K562 (cell line): ENCODE results near the gene RETREG1. TPM values are rescaled to one million over a fixed set of nuclear protein-coding genes. Genes with fewer than 3 reads are reported as not detected.

Experiments
- CHCHD3 ChIP-seq: fragments of 250-450 bp; sonication (Bioruptor Pico); IDR thresholded peaks from 2 replicates; pipeline ENCODE4 v2.1.2; 2022; ENCODE audit warnings: mild to moderate bottlenecking
- EHMT2 ChIP-seq: fragments of 450-650 bp; IDR thresholded peaks from 2 replicates; pipeline ENCODE4 v1.6.1; 2018; ENCODE audit warnings: antibody characterized with exemption
- KAT8 ChIP-seq: fragments of 450-650 bp; IDR thresholded peaks from 2 replicates; pipeline ENCODE4 v1.6.1; 2016; ENCODE audit warnings: low read depth, mild to moderate bottlenecking
- PHB ChIP-seq: fragments of 250-450 bp; sonication (Bioruptor Pico); IDR thresholded peaks from 2 replicates; pipeline ENCODE4 v1.5.0; 2021
- SETDB1 ChIP-seq: IDR thresholded peaks from one replicate; pipeline ENCODE4 v1.6.1; 2012; ENCODE audit warnings: low read length, control low read depth, inconsistent platforms
- SMARCC2 ChIP-seq: fragments of 450-650 bp; IDR thresholded peaks from 2 replicates; pipeline ENCODE4 v1.6.1; 2017; ENCODE audit warnings: antibody characterized with exemption, moderate library complexity, mild to moderate bottlenecking, low read depth
- SPI1 ChIP-seq: IDR thresholded peaks from 2 replicates; pipeline ENCODE4 v1.6.1; 2011; ENCODE audit warnings: low read depth, low read length, control low read depth, borderline replicate concordance
- TCFL5 ChIP-seq: fragments of 250-450 bp; sonication (Bioruptor Pico); conservative IDR thresholded peaks from 2 replicates; pipeline ENCODE4 v1.6.1; 2021; ENCODE audit warnings: mild to moderate bottlenecking, moderate library complexity, matching md5 sums
- TRIM28 ChIP-seq: fragments of 450-650 bp; IDR thresholded peaks from 2 replicates; pipeline ENCODE4 v1.6.1; 2017
- ZKSCAN1 ChIP-seq: fragments of 150-350 bp; IDR thresholded peaks from 2 replicates; pipeline ENCODE4 v1.6.1; 2016; ENCODE audit warnings: low read depth, low read length
- ZNF124 ChIP-seq: sonication (generic); formaldehyde crosslinking; IDR thresholded peaks from 2 replicates; pipeline ENCODE4 v1.8.1; 2022; ENCODE audit warnings: missing genetic modification reagents
- ZNF764 ChIP-seq: fragments of 250-450 bp; sonication (Bioruptor Pico); IDR thresholded peaks from 2 replicates; pipeline ENCODE4 v1.4.0; 2020; ENCODE audit warnings: low read depth, mild to moderate bottlenecking, moderate library complexity
- polyA plus RNA-seq, 8 experiments: library from polyadenylated mRNA; depleted of rRNA in 4 of 8; stranded (reverse) in 5 of 8; unstranded in 3 of 8; fragments of >200 nt; fragmentation: Nextera tagmentation in 2 of 8; fragmentation: Illumina TruSeq in 1 of 8; extraction: Ambion mirVana in 2 of 8; extraction: Trizol in 1 of 8; gene quantifications; 2 replicates each; pipeline versions ENCODE4 v1.2.1 to v1.2.3, GENCODE V29; 2011 to 2014; ENCODE audit warnings: inconsistent platforms in 1 of 8, missing spikeins in 1 of 8
- total RNA-seq, 7 experiments: library from RNA; depleted of rRNA in 6 of 7; stranded (reverse); fragments of >200 nt in 6 of 7; fragmentation: Illumina TruSeq in 2 of 7; extraction: Trizol in 2 of 7; gene quantifications; 2 replicates each; pipeline versions ENCODE4 v1.2.1 to v1.2.3, GENCODE V29; 2011 to 2021; ENCODE audit warnings: low replicate concordance in 1 of 7
- TF ChIP-seq, protein P1 (sequence below), 2 experiments: fragments of 450-650 bp; IDR thresholded peaks; 2 replicates each; pipeline ENCODE4 v1.6.1; 2016; ENCODE audit warnings: mild to moderate bottlenecking in 2 of 2, borderline replicate concordance in 1 of 2, low read depth in 1 of 2, moderate library complexity in 1 of 2
- TF ChIP-seq, protein P2 (sequence below): fragments of 250-450 bp; sonication (Bioruptor Pico); IDR thresholded peaks from 2 replicates; pipeline ENCODE4 v1.4.0; 2020

Gene RETREG1
- total and polyA plus RNA-seq, 9 of the 15 experiments (the other 6 are each of a cell fraction or from before 2014, with no cell fraction given): 0.01 to 0.20 (median 0.08) TPM; not detected in 5

DNA sequence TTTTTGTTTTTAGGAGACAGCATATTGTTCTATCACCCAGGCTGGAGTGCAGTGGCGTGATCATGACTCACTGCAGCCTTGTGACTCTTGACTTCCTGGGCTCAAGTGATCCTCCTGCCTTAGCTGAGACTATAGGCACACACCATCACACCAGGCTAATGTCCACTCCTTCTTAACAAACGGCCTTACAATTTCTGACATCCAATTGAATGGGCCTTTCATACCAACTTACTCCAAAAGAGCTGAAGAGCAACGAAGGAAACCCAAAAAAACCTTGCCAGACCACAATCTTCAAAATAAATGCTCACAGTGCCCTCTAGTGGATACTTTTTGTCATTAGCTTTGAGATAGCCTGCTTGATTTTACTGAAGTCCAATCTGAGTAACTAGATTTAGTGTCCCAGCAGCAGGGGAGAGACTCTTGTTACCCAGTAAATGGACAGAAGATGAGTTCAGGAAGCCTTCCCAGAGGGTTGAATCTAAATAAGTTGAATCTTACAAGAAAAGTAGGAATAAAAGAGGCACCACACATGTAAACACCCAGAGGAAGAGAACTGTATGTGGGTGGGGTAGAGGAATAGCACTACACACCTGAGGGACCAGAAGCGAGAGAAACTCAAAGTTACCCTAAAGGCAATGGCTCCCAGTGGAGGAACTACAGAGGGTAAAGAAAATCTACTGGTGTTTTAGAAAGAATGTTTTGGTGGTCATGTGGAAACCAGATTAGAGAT, 160.5 kb downstream of the RETREG1 start (continued):
- TF ChIP-seq, protein P1, sequence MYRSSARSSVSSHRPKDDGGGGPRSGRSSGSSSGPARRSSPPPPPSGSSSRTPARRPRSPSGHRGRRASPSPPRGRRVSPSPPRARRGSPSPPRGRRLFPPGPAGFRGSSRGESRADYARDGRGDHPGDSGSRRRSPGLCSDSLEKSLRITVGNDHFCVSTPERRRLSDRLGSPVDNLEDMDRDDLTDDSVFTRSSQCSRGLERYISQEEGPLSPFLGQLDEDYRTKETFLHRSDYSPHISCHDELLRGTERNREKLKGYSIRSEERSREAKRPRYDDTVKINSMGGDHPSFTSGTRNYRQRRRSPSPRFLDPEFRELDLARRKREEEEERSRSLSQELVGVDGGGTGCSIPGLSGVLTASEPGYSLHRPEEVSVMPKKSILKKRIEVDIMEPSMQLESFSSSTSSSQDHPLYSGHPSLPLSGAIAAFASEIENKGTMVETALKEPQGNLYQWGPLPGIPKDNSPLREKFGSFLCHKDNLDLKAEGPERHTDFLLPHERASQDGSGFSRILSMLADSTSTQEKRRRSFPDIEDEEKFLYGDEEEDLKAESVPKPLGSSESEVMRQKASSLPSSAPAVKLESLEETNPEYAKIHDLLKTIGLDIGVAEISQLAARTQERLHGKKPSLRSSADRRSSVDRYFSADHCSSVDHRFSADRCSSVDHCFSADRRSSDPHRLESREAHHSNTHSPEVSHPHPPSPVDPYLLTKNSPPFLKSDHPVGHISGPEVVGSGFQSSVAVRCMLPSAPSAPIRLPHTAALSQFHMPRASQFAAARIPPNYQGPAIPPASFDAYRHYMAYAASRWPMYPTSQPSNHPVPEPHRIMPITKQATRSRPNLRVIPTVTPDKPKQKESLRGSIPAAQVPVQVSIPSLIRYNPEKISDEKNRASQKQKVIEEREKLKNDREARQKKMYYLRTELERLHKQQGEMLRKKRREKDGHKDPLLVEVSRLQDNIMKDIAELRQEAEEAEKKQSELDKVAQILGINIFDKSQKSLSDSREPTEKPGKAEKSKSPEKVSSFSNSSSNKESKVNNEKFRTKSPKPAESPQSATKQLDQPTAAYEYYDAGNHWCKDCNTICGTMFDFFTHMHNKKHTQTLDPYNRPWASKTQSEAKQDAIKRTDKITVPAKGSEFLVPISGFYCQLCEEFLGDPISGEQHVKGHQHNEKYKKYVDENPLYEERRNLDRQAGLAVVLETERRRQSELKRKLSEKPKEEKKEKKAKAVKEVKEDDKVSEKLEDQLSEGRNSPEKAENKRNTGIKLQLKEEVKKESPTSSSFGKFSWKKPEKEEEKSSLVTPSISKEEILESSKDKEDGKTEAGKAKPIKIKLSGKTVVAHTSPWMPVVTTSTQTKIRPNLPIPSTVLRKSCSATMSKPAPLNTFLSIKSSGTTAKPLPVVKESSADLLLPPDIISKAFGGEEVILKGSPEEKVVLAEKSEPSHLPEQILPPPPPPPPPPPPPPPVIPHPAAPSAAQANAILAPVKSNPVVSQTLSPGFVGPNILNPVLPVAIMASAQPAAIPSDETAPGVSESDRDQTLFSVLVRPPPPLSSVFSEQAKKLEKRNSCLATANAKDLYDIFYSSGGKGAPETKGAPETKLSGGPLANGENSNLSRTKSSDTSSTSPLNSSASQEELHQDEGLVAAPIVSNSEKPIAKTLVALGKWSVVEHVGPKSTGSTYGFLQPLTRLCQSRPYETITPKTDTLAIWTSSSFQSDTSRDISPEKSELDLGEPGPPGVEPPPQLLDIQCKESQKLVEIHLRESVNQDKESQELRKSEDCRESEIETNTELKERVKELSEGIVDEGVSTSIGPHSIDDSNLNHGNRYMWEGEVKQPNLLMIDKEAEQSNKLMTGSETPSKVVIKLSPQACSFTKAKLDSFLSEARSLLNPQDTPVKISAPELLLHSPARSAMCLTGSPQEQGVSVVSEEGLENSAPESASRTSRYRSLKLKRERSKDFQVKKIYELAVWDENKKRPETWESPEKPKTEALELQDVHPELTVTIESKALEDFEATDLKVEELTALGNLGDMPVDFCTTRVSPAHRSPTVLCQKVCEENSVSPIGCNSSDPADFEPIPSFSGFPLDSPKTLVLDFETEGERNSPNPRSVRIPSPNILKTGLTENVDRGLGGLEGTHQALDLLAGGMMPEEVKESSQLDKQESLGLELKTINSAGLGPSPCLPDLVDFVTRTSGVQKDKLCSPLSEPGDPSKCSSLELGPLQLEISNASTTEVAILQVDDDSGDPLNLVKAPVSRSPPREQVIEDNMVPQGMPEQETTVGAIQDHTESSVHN (IDR thresholded peaks at IDR 0.05; ENCODE audit: borderline replicate concordance in 1 of 2, low read depth in 1 of 2): no peak
- TF ChIP-seq TRIM28 (peak; percentile 54; the same call in 1 of the 2 replicates), SMARCC2 (no peak), SETDB1 (no peak), PHB (CRISPR knock-in tag) (no peak), ZKSCAN1 (no peak), CHCHD3 (no peak), SPI1 (no peak), ZNF124 (CRISPR knock-in tag) (no peak), TCFL5 (no peak), EHMT2 (no peak), KAT8 (no peak), ZNF764 (no peak)
- TF ChIP-seq, protein P2, sequence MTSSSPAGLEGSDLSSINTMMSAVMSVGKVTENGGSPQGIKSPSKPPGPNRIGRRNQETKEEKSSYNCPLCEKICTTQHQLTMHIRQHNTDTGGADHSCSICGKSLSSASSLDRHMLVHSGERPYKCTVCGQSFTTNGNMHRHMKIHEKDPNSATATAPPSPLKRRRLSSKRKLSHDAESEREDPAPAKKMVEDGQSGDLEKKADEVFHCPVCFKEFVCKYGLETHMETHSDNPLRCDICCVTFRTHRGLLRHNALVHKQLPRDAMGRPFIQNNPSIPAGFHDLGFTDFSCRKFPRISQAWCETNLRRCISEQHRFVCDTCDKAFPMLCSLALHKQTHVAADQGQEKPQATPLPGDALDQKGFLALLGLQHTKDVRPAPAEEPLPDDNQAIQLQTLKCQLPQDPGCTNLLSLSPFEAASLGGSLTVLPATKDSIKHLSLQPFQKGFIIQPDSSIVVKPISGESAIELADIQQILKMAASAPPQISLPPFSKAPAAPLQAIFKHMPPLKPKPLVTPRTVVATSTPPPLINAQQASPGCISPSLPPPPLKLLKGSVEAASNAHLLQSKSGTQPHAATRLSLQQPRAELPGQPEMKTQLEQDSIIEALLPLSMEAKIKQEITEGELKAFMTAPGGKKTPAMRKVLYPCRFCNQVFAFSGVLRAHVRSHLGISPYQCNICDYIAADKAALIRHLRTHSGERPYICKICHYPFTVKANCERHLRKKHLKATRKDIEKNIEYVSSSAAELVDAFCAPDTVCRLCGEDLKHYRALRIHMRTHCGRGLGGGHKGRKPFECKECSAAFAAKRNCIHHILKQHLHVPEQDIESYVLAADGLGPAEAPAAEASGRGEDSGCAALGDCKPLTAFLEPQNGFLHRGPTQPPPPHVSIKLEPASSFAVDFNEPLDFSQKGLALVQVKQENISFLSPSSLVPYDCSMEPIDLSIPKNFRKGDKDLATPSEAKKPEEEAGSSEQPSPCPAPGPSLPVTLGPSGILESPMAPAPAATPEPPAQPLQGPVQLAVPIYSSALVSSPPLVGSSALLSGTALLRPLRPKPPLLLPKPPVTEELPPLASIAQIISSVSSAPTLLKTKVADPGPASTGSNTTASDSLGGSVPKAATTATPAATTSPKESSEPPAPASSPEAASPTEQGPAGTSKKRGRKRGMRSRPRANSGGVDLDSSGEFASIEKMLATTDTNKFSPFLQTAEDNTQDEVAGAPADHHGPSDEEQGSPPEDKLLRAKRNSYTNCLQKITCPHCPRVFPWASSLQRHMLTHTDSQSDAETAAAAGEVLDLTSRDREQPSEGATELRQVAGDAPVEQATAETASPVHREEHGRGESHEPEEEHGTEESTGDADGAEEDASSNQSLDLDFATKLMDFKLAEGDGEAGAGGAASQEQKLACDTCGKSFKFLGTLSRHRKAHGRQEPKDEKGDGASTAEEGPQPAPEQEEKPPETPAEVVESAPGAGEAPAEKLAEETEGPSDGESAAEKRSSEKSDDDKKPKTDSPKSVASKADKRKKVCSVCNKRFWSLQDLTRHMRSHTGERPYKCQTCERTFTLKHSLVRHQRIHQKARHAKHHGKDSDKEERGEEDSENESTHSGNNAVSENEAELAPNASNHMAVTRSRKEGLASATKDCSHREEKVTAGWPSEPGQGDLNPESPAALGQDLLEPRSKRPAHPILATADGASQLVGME (CRISPR knock-in tag): no peak
